ENCODE data around the gene SLC7A8.

Gene SLC7A8

DNA sequence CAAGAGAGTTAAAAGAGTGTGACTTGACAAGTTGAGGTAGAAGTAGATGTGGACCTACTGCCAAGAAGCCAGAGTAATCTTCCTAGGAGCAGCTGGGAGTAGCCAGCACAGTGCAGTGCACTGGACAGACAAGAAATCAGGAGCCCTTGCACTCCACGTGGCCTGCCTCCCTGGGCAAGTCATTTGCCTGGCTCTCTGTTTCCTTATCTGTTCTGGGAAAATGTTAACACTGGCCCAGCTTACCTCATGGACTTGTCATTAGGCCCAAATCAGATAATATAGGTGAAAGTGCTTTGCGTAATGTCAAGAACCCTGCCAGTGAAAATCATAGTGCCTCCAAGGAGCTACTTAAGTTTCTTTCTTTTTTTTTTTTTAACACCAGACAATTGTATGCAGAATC lies 19.2 kb downstream of the SLC7A8 start:
- no peak for DNase-seq (ENCODE audit: low read depth in 1 of 2, low spot score in 1 of 2)
- no peak overlapping the region for H3K4me3 ChIP-seq (replicated peaks; ENCODE audit: insufficient read depth, low read length)
- TF ChIP-seq GABPA (IDR thresholded peaks at IDR 0.05; ENCODE audit: low read depth), result no peak
- H3K27ac ChIP-seq (replicated peaks), result no peak overlapping the region
- H3K27me3 ChIP-seq (ENCODE audit: insufficient read depth, poor library complexity, severe bottlenecking), result no peaks in the 10 kb centered on the region

DNA sequence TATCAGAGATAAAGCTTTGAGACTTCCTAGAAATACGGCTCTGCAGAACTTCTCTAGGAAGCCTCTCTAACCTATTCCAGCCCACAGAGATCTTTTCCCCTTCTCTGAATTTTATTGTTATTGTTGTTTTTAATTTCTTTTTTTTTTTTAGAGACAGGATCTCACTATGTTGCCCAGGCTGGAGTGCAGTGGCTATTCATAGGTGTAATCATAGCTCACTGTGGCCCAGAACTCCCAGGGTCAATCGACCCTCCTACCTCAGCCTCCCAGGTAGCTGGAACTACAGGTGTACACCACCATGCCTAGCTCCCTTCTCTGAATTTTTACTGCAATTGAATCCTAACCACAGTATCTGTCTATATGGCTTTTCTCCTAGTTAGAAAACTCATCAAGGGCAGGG lies 19.6 kb downstream of the SLC7A8 start:
- H3K4me3 ChIP-seq (replicated peaks; ENCODE audit: insufficient read depth, low read length), result no peak overlapping the region
- no peak overlapping the region; the same call in none of the 2 replicates for H3K27ac ChIP-seq (replicated peaks)
- no peaks in the 10 kb centered on the region for H3K27me3 ChIP-seq (ENCODE audit: insufficient read depth, poor library complexity, severe bottlenecking)
- DNase-seq (ENCODE audit: low read depth in 1 of 2, low spot score in 1 of 2), result no peak
- TF ChIP-seq GABPA (IDR thresholded peaks at IDR 0.05; ENCODE audit: low read depth), result no peak
- TF ChIP-seq, protein P1, sequence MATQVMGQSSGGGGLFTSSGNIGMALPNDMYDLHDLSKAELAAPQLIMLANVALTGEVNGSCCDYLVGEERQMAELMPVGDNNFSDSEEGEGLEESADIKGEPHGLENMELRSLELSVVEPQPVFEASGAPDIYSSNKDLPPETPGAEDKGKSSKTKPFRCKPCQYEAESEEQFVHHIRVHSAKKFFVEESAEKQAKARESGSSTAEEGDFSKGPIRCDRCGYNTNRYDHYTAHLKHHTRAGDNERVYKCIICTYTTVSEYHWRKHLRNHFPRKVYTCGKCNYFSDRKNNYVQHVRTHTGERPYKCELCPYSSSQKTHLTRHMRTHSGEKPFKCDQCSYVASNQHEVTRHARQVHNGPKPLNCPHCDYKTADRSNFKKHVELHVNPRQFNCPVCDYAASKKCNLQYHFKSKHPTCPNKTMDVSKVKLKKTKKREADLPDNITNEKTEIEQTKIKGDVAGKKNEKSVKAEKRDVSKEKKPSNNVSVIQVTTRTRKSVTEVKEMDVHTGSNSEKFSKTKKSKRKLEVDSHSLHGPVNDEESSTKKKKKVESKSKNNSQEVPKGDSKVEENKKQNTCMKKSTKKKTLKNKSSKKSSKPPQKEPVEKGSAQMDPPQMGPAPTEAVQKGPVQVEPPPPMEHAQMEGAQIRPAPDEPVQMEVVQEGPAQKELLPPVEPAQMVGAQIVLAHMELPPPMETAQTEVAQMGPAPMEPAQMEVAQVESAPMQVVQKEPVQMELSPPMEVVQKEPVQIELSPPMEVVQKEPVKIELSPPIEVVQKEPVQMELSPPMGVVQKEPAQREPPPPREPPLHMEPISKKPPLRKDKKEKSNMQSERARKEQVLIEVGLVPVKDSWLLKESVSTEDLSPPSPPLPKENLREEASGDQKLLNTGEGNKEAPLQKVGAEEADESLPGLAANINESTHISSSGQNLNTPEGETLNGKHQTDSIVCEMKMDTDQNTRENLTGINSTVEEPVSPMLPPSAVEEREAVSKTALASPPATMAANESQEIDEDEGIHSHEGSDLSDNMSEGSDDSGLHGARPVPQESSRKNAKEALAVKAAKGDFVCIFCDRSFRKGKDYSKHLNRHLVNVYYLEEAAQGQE (IDR thresholded peaks at IDR 0.05; ENCODE audit: insufficient replicate concordance, low read depth), result no peak
- TF ChIP-seq POLR2AphosphoS5 (IDR thresholded peaks at IDR 0.05; ENCODE audit: low read depth), result no peak
- TF ChIP-seq, protein P2, sequence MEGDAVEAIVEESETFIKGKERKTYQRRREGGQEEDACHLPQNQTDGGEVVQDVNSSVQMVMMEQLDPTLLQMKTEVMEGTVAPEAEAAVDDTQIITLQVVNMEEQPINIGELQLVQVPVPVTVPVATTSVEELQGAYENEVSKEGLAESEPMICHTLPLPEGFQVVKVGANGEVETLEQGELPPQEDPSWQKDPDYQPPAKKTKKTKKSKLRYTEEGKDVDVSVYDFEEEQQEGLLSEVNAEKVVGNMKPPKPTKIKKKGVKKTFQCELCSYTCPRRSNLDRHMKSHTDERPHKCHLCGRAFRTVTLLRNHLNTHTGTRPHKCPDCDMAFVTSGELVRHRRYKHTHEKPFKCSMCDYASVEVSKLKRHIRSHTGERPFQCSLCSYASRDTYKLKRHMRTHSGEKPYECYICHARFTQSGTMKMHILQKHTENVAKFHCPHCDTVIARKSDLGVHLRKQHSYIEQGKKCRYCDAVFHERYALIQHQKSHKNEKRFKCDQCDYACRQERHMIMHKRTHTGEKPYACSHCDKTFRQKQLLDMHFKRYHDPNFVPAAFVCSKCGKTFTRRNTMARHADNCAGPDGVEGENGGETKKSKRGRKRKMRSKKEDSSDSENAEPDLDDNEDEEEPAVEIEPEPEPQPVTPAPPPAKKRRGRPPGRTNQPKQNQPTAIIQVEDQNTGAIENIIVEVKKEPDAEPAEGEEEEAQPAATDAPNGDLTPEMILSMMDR (IDR thresholded peaks at IDR 0.05; ENCODE audit: insufficient read depth, low read length), result no peak
- no peak for TF ChIP-seq SPI1 (IDR thresholded peaks at IDR 0.05; ENCODE audit: borderline replicate concordance, low read depth)

DNA sequence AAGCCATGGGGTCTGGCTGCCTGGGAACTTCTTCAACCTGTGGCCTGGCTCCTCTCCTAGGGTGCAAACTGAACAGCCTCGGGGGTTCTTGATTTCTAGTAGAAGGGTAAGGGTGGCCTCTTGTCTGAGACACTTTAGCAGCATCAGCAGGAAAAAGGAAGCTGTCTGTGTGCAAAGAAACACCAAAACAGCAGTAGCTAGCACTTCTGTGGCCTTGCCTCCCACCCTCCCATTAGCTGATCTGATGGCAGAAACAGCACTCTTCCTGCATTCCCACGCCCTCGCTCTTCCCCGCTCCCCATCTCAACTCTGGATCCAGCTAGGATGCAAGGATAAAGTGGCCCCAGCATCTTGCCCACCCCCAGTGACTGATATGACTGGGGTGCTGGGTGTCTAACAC lies 20.7 kb downstream of the SLC7A8 start:
- Histone ChIP-seq H3K27ac (replicated peaks) (peak overlapping the region; percentile 91), H3K27me3 (ENCODE audit: insufficient read depth, poor library complexity, severe bottlenecking) (no peaks in the 10 kb centered on the region), H3K4me3 (replicated peaks; ENCODE audit: insufficient read depth, low read length) (no peak overlapping the region)
- DNase-seq (ENCODE audit: low read depth in 1 of 2, low spot score in 1 of 2), result peak in 1 of 2 experiments; percentile 72
- no peak for TF ChIP-seq POLR2AphosphoS5 (IDR thresholded peaks at IDR 0.05; ENCODE audit: low read depth)
- TF ChIP-seq, protein P2 (IDR thresholded peaks at IDR 0.05; ENCODE audit: insufficient read depth, low read length), result no peak
- no peak for TF ChIP-seq SPI1 (IDR thresholded peaks at IDR 0.05; ENCODE audit: borderline replicate concordance, low read depth)
- TF ChIP-seq GABPA (IDR thresholded peaks at IDR 0.05; ENCODE audit: low read depth), result no peak
- TF ChIP-seq, protein P1 (IDR thresholded peaks at IDR 0.05; ENCODE audit: insufficient replicate concordance, low read depth), result no peak

DNA sequence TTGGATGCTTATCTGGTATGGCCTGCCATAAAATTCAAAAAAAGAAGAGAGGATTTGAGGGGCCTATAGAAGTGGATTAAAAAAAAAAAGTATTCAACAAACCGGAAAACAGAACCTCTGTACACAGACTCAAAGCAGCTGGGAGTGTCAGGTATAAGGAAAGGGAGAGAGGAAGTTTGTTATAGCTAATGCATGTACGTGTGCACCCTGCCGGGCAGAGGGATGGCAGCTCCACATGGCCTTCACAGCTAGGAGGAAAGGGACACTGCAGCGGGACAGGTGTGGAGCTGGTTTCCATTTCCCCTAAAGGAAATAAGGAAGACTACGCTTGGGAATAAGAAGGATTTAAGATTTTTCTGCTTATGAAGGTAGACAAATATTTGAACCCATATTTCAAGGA lies 21.5 kb downstream of the SLC7A8 start:
- Histone ChIP-seq H3K27me3 (ENCODE audit: insufficient read depth, poor library complexity, severe bottlenecking) (no peaks in the 10 kb centered on the region), H3K4me3 (replicated peaks; ENCODE audit: insufficient read depth, low read length) (no peak overlapping the region), H3K27ac (replicated peaks) (peak overlapping the region; percentile 91)
- peak in 1 of 2 experiments; percentile 41 for DNase-seq (ENCODE audit: low read depth in 1 of 2, low spot score in 1 of 2)
- peak; percentile 56; the same call in 1 of the 2 replicates for TF ChIP-seq SPI1 (IDR thresholded peaks at IDR 0.05; ENCODE audit: borderline replicate concordance, low read depth)
- TF ChIP-seq, protein P2 (IDR thresholded peaks at IDR 0.05; ENCODE audit: insufficient read depth, low read length), result no peak
